Brain microvascular endothelial cell (primary cell): ENCODE measurements around the gene STK4.

Experiments
- DNase-seq: peaks from one replicate; pipeline ENCODE4 v3.0.0-alpha.2; 2020
- H3K27ac ChIP-seq: fragments of 250-450 bp; sonication (Bioruptor Pico); 2 replicates; pipeline ENCODE4 v1.5.1; 2020; ENCODE audit warnings: mild to moderate bottlenecking, moderate library complexity
- H3K27me3 ChIP-seq: fragments of 250-450 bp; sonication (Bioruptor Pico); replicated peaks from 2 replicates; pipeline ENCODE4 v1.5.1; 2020; ENCODE audit warnings: mild to moderate bottlenecking
- H3K36me3 ChIP-seq: fragments of 250-450 bp; sonication (Bioruptor Pico); replicated peaks from 2 replicates; pipeline ENCODE4 v1.5.1; 2020; ENCODE audit warnings: mild to moderate bottlenecking
- H3K4me3 ChIP-seq: 2 replicates; pipeline ENCODE4 v1.5.1; 2011; ENCODE audit warnings: low read depth, mild to moderate bottlenecking, control low read depth, low read length, moderate library complexity
- CTCF ChIP-seq: IDR thresholded peaks from 2 replicates; pipeline ENCODE4 v1.5.1; 2011; ENCODE audit warnings: low read depth, mild to moderate bottlenecking, moderate library complexity, low read length, control low read depth, inconsistent platforms; ENCODE audit errors: missing control alignments
- in situ Hi-C: cut with HindIII; loops from 2 replicates; pipeline ENCODE4 v1.10.0; 2017; ENCODE audit warnings: low sequenced_read_pairs, low pct_ligation_motif_present

Gene STK4

DNA sequence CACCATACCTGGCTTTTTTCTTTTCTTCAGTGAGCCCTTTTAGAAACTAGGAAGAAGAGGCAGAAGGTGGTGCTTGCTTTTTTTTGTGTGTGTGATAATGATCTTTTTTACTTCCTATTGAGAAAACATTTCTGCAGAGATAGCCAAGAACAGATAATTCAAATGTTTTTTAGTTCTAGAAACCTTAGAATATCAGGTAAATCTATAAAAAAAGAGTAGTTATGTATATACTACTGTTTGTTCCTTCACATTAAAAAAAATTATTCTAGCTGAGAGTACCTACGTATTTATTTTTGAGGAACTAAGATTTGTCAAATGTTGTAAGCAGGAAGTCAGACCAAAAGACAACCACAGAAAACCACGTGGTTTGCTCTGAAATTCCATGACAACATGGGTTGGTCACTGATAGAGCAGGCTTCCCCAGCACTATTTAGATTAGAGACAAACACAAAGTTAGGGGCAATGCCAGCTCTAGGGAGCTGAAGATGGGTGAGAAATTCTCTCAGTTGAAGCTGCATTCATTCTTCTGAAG lies 12.8 kb downstream of the STK4 start:
- H3K27ac ChIP-seq = peak overlapping the region; percentile 39
- in situ Hi-C loops = no loop called here
- no peaks in the 10 kb centered on the region for H3K27me3 ChIP-seq
- no peak overlapping the region for H3K4me3 ChIP-seq
- DNase-seq = peak; percentile 63
- peaks cover 27% of the 10 kb centered on the region for H3K36me3 ChIP-seq
- no peak for TF ChIP-seq CTCF

GRCh38 chr20:44981736-44982406 lies 15.6 kb downstream of the STK4 start:
- TF ChIP-seq CTCF = no peak
- H3K36me3 ChIP-seq = peaks cover 19% of the 10 kb centered on the region
- no peak for DNase-seq
- no peak overlapping the region for H3K4me3 ChIP-seq
- in situ Hi-C loops = no loop called here
- no peaks in the 10 kb centered on the region for H3K27me3 ChIP-seq
- H3K27ac ChIP-seq = no peak overlapping the region

DNA sequence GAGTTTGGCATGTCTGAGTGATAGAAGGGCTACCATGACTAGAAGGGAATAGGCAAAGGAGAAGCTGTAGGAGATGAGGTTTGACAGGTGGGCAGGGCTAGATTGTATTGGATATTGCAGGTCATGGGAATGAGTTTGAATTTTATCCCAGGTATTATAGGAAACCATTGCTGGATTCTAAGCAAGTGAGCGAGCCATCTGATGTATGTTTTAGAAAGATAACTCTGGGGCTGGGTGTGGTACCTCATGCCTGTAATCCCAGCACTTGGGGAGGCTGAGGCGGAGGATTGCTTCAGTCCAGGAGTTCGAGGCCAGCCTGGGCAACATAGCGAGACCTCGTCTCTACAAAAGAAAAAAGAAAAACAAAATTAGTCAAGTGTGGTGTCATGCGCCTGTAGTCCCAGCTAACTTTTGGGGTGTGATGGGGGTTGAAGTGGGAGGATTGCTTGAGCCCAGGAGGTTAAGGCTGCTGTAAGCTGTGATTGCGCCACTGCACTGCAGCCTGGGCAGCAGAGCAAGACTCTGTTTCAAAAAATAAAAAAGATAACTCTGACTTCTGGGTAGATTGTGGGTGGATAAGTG lies 16.9 kb downstream of the STK4 start:
- in situ Hi-C loops = no loop called here
- DNase-seq = no peak
- no peak for TF ChIP-seq CTCF
- H3K27ac ChIP-seq = no peak overlapping the region
- H3K4me3 ChIP-seq = no peak overlapping the region
- peaks cover 19% of the 10 kb centered on the region for H3K36me3 ChIP-seq
- H3K27me3 ChIP-seq = no peaks in the 10 kb centered on the region

- DNase-seq = no peak
- TF ChIP-seq CTCF = no peak
- no peak overlapping the region for H3K4me3 ChIP-seq
- H3K27ac ChIP-seq = no peak overlapping the region
- no peaks in the 10 kb centered on the region for H3K27me3 ChIP-seq
- in situ Hi-C loops = no loop called here
- H3K36me3 ChIP-seq = peaks cover 9% of the 10 kb centered on the region
Measured at GRCh38 chr20:44988631-44989171, 22.4 kb downstream of the STK4 start.

DNA sequence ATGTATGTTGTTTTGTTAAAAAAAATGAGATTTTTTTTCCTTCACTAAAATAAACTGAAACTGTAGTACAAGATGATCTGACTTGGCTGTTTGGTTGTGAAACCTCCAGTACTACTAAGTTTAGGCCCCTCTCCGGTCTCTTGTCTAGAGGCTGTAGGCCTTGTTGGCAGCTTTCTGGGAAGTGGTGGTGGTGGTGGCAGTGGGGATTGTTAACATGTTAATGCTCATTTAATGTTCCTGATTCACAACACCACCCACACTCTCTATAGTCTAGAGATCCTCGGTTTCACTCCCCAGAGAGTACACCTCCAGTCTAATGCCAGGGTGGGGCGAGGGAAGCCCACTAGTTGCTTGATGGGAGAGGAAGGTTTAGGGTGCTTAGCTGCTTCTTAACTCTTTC lies 24.1 kb downstream of the STK4 start:
- in situ Hi-C loops = no loop called here
- TF ChIP-seq CTCF = no peak
- H3K27me3 ChIP-seq = no peaks in the 10 kb centered on the region
- no peak overlapping the region for H3K4me3 ChIP-seq
- no peak overlapping the region for H3K27ac ChIP-seq
- DNase-seq = no peak
- peaks cover 8% of the 10 kb centered on the region for H3K36me3 ChIP-seq
